ENCODE data around the gene JAK1.

DNA sequence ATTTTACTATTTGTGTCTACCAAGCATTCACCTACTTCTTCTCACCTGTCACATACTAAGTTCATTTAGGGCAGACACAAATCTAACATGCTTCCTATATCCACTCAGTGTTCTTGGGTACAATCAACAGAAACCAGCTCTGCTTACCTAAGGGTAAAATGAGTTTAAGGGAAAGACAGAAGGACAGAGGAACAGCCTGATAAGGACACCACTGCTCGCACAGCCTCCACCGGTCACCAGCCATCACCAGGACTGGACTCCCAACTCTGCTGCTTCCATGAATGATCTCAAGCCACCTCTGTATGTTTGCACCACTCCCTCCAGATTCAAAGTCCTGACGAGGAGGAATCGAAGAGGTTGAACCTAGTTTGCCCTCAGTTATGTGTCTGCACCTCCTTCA lies 72.4 kb downstream of the JAK1 start:
- TF ChIP-seq, protein P1, sequence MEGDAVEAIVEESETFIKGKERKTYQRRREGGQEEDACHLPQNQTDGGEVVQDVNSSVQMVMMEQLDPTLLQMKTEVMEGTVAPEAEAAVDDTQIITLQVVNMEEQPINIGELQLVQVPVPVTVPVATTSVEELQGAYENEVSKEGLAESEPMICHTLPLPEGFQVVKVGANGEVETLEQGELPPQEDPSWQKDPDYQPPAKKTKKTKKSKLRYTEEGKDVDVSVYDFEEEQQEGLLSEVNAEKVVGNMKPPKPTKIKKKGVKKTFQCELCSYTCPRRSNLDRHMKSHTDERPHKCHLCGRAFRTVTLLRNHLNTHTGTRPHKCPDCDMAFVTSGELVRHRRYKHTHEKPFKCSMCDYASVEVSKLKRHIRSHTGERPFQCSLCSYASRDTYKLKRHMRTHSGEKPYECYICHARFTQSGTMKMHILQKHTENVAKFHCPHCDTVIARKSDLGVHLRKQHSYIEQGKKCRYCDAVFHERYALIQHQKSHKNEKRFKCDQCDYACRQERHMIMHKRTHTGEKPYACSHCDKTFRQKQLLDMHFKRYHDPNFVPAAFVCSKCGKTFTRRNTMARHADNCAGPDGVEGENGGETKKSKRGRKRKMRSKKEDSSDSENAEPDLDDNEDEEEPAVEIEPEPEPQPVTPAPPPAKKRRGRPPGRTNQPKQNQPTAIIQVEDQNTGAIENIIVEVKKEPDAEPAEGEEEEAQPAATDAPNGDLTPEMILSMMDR (IDR thresholded peaks at IDR 0.05): no peak
- TF ChIP-seq POLR2A (IDR thresholded peaks at IDR 0.05): no peak
